SH-SY5Y (cell line): Measurements from ENCODE around the gene HLA-DPB1.

Source experiments
- GATA2 ChIP-seq: IDR thresholded peaks from 2 replicates; pipeline ENCODE4 v1.6.1; 2011; ENCODE audit warnings: mild to moderate bottlenecking, low read depth, low read length
- GATA3 ChIP-seq: IDR thresholded peaks from 2 replicates; pipeline ENCODE4 v1.6.1; 2011; ENCODE audit warnings: low read depth, mild to moderate bottlenecking, low read length, moderate library complexity

Gene HLA-DPB1

DNA sequence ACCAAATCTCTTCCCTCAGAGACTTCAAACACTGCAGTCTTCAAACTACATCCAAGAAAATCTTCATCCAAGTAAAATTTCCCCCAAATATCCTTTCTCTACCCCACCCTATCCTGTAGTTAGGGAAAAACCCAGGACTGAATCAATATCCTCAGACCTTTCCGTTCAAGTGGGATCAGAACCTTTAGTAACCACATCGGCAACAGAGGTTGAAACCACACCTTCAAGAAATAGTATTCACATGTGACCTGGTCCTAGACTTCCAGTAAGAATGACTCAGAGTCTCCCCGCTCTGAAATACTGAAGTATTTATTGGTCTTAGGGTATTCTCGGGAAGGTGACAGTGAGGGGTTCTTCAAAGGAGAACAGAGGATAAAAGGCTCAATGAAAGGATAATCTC is 11.1 kb upstream of the HLA-DPB1 start:
- TF ChIP-seq GATA2 (no peak), GATA3 (no peak)

GRCh38 chr6:33065312-33065711 is 10.5 kb upstream of the HLA-DPB1 start:
- TF ChIP-seq GATA2 = no peak
- TF ChIP-seq GATA3 = no peak

GRCh38 chr6:33066917-33067521 is 8.8 kb upstream of the HLA-DPB1 start:
- TF ChIP-seq GATA2 = no peak
- TF ChIP-seq GATA3 = no peak

GRCh38 chr6:33069021-33069738 is 6.6 kb upstream of the HLA-DPB1 start:
- TF ChIP-seq GATA3 = no peak
- TF ChIP-seq GATA2 = no peak

GRCh38 chr6:33070909-33071308 is 4.9 kb upstream of the HLA-DPB1 start:
- no peak for TF ChIP-seq GATA3
- TF ChIP-seq GATA2 = no peak

DNA sequence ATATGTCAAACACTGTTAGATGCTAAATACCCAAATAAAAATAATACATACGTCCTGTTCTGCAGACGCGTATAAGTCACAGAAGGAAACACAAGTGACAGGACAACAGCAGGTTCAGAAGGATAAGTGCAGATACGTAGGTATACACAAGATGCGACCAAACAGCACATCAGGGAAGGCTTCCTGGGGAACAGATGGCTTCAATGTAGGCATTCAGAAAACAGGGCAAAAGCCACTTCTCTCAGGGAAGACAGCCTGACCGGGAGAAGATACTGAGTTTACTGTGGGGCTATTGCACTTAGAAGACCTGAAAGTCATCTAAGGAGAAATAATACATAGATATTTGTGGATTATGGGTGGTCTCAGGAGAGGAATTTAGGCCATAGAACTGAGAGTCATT is 4.2 kb upstream of the HLA-DPB1 start:
- no peak for TF ChIP-seq GATA2
- TF ChIP-seq GATA3 = no peak

- TF ChIP-seq GATA2 (no peak), GATA3 (no peak)
These were observed 3.2 kb upstream of the HLA-DPB1 start for GRCh38 chr6:33072508-33073100.

DNA sequence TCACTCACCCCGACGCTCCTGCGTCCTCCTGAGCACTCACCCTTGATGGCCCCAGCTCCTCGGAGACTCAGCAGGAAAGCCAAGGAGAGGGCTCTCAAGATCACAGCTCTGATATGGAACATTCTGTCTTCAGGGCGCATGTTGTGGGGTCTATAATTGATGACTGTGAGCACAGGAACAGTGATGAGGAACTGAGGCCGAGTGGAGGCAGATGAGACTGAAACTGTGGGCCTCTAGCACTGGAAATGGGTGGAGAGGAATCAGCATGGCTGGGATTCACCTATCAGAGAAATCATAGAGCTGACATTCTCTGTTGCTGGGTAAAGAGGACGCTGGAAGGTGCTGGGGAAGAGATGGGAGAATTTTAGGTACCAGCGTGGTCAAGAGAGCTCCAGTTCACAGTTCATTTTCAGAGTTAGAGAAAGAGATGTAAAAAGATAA is 2.3 kb upstream of the HLA-DPB1 start, which contains the start of gene HLA-DPA1:
HLA-DPA1 (minus strand) TSS at position 219 of the 441 bp plus-strand sequence.
- TF ChIP-seq GATA2 (no peak), GATA3 (no peak)

DNA sequence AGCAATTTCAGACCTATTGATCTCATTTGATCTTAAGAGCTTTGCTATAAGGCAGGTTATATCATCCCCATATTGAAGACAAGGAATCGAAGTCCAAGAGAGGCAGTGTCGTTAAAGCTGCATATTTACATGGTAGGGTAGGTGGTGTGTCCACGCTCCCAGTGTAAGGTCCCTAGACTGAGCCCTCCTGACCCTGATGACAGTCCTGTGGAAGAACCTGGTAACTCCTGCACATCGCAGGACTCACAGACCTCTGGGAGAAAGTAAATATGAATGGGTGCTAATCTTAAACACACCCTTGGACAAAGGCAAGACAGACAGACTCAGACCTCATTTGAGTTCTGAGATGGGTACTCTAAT is 602 bp upstream of the HLA-DPB1 start:
- no peak for TF ChIP-seq GATA2
- TF ChIP-seq GATA3 = no peak

GRCh38 chr6:33076406-33076934 is 680 bp downstream of the HLA-DPB1 start:
- TF ChIP-seq GATA2 (no peak), GATA3 (no peak)

DNA sequence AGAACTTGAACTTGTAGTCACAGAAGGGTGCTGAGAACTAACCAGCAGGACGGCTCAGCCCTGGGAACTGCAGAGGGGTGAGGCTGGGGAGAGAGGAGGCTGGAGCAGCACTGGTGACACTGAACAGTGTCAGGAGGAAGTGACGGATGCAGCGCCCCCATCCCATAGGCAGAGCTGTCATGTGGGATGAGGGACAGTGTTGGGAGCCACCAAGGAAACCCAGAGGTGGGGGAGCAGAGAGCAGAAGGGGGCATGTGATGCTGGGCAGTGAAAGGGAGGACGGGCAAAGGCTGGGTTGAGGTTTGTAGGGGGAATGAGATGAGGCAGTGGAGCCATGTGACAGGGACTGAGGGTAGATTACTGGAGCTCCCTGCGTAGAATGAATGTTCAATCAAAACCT is 2.1 kb downstream of the HLA-DPB1 start:
- TF ChIP-seq GATA2 = no peak
- TF ChIP-seq GATA3 = no peak

DNA sequence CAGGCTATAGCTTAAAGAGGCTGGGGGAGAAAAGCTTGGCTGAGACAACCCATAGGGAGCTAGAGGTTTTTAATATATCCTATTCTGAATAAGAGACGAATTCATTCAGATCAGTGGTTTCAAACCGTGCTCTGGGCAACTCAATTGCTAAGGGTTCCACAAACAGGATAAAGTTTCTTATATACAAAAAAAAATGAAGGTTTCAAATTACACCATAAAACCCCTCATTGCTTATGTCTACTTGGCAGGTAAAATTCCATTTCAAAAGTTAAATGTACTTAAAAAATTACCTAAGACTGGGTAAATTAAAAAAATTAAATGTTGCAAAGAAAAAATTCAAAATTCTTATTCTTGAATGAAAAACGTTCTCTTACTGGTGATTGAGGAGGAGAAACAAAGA is 2.7 kb downstream of the HLA-DPB1 start:
- TF ChIP-seq GATA2 (no peak), GATA3 (no peak)

DNA sequence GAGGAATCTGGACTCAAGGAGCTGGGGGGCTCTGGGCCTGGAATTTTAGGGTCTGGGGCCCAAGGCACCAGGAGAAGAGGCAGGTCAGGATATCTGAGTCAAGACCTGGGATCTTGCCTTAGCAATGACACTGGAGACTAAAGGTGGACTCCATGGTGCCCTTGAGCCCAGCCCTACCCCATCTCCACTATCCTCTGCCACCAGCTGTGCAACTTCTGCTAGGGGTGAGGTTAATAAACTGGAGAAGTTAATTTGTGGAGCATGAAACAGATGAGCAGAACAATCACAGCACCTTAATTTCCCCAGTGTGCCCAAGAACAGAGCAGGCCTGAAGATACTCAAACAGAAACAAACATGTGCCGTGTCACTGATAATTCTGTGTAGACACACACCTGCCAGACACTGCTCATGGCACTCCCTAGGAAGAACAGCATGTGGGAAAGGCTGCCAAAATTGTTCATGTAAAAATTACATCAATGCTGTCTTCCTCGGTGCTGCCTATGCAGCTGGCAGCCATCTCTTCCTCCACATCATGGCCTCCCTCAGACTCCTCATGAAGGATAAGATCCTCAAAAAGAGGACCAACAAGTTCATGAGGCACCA is 3.2 kb downstream of the HLA-DPB1 start:
- TF ChIP-seq GATA3 (no peak), GATA2 (no peak)

GRCh38 chr6:33079580-33079979 is 3.8 kb downstream of the HLA-DPB1 start:
- TF ChIP-seq GATA2 (no peak), GATA3 (no peak)
